ENCODE measurements around the gene DIP2B.
A peak's percentile ranks its signal among the peaks of the same experiment; 100 is the strongest.

Gene DIP2B

DNA sequence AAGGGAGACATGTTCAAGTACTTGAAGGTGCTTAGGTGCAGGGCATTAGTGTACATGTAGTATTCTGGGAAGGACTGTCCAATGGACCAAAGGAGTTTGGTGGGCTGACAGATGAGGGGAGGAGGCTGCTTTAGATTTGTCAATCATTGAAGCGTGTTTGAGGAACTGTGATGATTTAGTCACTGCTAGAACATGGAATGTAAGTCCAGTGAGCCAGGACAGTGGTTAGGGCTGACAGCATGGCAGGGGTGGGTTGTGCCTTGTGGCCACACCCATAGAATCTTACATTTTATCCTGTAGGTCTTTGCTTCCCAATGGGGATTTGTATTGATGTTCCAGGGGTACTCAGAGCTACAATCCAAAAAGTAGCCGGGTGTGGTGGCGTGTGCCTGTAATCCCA, 24.6 kb downstream of the DIP2B start:
- H3K4me3 ChIP-seq (ENCODE audit: low read length): no peak overlapping the region
- TF ChIP-seq, protein P1, sequence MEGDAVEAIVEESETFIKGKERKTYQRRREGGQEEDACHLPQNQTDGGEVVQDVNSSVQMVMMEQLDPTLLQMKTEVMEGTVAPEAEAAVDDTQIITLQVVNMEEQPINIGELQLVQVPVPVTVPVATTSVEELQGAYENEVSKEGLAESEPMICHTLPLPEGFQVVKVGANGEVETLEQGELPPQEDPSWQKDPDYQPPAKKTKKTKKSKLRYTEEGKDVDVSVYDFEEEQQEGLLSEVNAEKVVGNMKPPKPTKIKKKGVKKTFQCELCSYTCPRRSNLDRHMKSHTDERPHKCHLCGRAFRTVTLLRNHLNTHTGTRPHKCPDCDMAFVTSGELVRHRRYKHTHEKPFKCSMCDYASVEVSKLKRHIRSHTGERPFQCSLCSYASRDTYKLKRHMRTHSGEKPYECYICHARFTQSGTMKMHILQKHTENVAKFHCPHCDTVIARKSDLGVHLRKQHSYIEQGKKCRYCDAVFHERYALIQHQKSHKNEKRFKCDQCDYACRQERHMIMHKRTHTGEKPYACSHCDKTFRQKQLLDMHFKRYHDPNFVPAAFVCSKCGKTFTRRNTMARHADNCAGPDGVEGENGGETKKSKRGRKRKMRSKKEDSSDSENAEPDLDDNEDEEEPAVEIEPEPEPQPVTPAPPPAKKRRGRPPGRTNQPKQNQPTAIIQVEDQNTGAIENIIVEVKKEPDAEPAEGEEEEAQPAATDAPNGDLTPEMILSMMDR (conservative IDR thresholded peaks at IDR 0.05; ENCODE audit: low read length): no peak

DNA sequence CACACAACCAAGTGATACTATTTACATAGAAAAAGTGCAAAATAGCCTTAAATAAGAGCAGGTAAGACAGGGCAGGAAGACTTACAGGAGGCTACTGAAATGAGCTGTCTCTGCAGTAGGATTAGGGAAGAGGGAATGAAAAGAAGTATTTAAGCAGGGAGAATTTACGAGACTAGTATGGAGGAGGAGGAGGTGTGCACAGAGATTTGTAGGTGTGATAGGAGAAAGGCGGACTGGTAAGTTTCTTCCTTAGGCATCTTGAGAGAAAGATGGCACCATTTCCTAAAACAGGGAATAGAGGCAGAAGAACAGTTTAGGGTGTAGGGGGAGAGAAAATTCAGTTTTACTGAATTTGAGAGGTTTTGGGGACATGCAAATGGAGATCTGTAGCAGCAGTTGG, 25.7 kb downstream of the DIP2B start:
- no peak overlapping the region for H3K4me3 ChIP-seq (ENCODE audit: low read length)
- TF ChIP-seq, protein P1 (conservative IDR thresholded peaks at IDR 0.05; ENCODE audit: low read length): no peak
- DNase-seq (ENCODE audit: low read depth): no peak

More for the DNA sequence above, 24.6 kb downstream of the DIP2B start:
- no peak for DNase-seq (ENCODE audit: low read depth)

DNA sequence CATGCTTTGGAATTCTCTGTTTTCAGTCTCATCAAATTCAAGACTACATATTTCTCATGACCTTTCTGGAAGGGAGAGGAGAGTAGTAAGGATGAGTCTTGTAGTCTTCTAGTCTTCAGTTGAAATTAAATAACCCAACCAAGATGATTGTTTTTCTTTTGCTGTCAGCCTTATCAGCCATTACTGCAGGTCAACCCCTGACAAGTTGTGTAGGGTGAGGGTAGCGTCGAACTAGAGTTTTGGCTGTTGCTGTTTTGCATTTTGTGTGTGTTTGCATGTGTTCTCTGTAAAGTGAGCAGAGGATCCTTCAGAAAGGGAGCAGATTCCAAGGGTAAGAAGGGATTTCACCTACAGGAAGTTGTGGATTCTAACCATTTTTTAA, 28.4 kb downstream of the DIP2B start:
- TF ChIP-seq, protein P1 (conservative IDR thresholded peaks at IDR 0.05; ENCODE audit: low read length): no peak
- no peak overlapping the region for H3K4me3 ChIP-seq (ENCODE audit: low read length)
- DNase-seq (ENCODE audit: low read depth): peak; percentile 45

DNA sequence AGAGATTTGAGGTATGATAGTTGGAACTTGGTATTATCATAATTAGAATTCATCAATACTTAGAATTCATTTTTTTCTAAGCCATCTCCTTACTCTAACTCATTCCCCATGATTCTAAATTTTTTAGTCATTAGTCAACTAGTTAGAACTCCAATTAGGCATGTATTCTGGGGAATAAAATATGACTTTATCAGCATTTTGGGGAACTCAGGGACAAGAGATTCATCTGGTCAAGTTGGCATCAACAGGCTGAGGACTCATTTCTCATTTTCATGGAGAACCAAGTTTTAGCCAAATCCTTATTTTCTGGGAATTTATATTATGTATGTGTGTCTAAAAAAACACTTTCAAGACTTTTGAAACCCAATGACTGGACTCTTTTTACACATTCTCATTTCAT, 29.2 kb downstream of the DIP2B start:
- H3K4me3 ChIP-seq (ENCODE audit: low read length): no peak overlapping the region
- TF ChIP-seq, protein P1 (conservative IDR thresholded peaks at IDR 0.05; ENCODE audit: low read length): no peak
- peak; percentile 63 for DNase-seq (ENCODE audit: low read depth)

DNA sequence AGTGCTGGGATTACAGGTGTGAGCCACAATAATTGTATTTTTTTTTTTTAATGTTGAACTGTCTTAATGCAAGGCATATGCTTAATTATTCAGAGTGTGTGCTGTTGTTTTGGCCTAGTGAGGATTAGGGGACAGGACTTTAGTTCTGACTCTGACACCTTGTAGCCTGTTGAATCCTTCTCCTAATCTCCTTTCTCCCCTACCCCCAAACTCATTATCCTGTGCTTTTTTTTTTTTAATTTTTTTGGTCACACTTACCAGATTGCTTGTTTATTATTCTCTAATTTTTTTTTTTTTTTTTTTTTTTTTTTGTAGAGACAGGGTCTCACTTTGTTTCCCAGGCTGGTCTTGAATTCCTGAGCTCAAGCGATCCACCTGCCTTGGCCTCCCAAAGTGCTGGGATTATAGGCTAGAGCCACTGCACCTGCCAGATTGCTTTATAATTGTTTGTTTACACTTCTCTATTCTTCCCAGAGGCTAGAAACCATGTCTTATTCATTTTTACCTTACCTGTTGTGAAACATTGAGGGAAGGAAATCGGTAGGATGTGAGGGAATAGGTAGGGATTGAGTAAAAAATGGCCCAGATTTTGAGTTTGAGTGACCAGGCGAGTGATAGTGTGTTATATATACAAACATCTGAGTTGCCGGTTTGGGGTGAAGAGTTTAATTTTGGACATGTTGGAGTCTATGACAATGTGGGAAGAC, 32.2 kb downstream of the DIP2B start:
- TF ChIP-seq, protein P1 (conservative IDR thresholded peaks at IDR 0.05; ENCODE audit: low read length): no peak
- H3K4me3 ChIP-seq (ENCODE audit: low read length): no peak overlapping the region
- DNase-seq (ENCODE audit: low read depth): no peak

DNA sequence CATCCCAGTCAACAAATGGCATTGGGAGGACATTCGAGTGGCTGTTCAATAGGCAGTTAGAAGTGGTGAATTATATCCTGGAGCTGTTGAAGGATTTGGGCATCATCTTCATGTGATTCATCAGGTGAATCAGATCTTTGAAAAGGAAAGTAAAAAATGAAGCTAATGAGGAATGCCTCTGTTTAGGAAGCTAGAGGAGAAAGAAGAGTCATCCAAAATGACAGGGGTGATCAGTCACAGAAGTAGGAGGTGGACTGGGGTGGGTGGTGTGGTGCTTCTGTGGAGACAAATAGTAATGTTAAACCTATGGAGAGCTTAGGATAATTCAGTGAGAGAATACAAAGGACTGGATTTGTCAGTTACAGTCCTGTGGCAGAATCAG, 32.7 kb downstream of the DIP2B start:
- DNase-seq (ENCODE audit: low read depth): peak; percentile 58
- TF ChIP-seq, protein P1 (conservative IDR thresholded peaks at IDR 0.05; ENCODE audit: low read length): no peak
- H3K4me3 ChIP-seq (ENCODE audit: low read length): no peak overlapping the region

DNA sequence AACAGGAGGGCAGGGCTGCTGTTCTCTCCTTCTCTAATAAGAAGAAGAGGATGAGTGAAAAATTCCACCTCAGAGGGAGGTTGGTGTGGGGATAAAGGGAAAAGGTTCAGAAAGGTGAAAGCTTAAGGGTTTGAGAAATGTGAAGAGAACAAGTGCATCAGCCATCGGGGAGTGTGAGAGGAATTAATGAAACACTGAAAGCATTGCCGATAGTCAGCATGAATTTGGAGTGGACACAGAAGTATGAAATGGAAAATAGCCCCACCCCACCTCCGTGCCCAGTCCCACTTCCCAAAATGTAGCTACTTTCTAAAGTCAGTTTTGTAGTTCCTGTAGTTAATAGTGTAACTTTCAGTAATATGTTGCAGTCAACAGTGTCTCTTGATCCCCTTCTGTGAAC, 33.4 kb downstream of the DIP2B start:
- TF ChIP-seq, protein P1 (conservative IDR thresholded peaks at IDR 0.05; ENCODE audit: low read length): no peak
- no peak for DNase-seq (ENCODE audit: low read depth)
- H3K4me3 ChIP-seq (ENCODE audit: low read length): no peak overlapping the region

Data from AG10803 (cell line).